HG02798 (cell line): ENCODE data around the gene RGS3.
"Not testable (repeated sequence)": the region's sequence is repeated elsewhere in the genome, so short reads cannot be mapped to it uniquely, and the experiment has no call there.

Experiments used
- ATAC-seq: cut with Tn5 transposase; IDR thresholded peaks from one replicate; pipeline ENCODE4 v1.9.1; 2021; ENCODE audit warnings: mild to moderate bottlenecking; ENCODE audit not compliant: unreplicated experiment, poor library complexity

RGS3 gene

DNA sequence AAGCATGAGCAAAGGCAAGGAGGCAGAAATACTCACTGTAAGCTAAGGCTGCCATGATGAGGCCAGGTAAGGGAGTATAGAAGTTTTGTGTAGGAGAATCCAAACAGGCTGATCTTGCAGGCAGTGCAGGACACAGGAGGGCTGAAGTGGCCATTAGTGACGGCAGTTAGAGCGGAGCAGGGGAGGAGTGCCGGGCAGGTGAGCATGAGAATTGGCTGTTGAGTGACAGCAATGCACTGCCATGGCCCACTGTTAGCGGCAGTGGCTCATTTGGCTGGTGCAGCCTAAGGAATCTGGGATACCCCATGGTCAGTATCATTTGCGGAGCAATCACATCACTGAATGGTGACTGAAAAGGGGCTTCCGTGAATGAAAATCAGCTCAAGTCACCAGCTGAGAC lies 22.8 kb downstream of the RGS3 start:
- no peak for ATAC-seq

DNA sequence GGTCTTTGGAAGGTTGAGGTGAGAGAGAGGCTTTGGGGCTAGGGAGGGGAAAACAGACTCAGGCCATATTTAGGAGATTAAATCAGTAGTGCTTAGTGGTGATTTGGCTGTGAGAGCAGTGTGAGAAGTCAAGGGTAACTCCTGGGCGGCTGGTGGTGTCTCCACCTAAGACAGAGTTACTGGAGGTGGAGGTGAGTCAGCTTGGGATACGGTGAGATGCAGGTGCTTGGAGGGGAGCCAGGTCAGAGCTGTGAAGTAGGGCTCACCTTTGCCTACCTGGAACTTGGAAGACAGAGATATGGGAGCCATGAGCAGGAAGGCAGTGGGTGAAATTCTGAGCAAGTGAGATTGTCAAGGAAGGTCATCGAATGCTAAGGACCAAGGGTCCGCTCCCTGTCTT lies 24.5 kb downstream of the RGS3 start:
- no peak for ATAC-seq

GRCh38 chr9:113488490-113488889 lies 25.0 kb downstream of the RGS3 start:
- ATAC-seq: no peak

DNA sequence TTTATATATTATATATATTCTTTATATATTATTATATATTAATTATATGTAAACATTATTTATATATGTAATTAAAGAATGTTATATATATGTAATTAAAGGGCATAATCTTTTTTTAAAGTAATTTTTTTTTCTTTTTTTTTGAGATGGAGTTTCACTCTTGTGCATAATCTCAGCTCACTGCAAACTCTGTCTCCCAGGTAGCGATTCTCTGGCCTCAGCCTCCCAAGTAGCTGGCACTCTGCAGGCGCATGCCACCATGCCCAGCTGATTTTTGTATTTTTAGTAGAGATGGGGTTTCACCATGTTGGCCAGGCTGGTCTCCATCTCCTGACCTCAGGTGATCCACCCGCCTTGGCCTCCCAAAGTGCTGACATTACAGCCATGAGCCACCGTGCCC lies 27.6 kb downstream of the RGS3 start:
- ATAC-seq: not testable (repeated sequence)

GRCh38 chr9:113492343-113493202 lies 29.0 kb downstream of the RGS3 start:
- ATAC-seq: no peak

- no peak for ATAC-seq
Observed at GRCh38 chr9:113493203-113493520, 29.6 kb downstream of the RGS3 start.

GRCh38 chr9:113495526-113495925 lies 32.0 kb downstream of the RGS3 start:
- no peak for ATAC-seq

DNA sequence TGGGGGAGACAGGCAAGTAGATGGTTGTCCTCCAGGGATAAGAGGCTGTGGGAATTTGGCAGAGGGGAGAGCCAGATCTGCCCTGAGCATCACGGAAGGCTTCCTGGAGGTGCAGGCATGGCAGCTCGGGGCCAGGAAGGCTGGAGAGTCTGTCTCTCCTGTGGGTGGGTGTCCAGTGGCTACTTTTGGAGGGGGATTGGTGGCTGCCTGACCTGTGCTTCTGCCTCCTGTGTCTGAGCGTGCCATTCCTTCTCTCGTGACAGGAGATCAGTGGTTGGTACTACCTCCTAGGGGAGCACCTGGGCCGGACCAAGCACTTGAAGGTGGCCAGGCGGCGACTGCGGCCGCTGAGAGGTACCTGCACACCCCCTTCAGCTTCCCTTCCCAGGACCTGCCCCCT lies 33.5 kb downstream of the RGS3 start:
- ATAC-seq: no peak

GRCh38 chr9:113499153-113499875 lies 35.8 kb downstream of the RGS3 start:
- ATAC-seq: no peak

GRCh38 chr9:113499876-113500497 lies 36.5 kb downstream of the RGS3 start:
- ATAC-seq: no peak

GRCh38 chr9:113501129-113501686 lies 37.7 kb downstream of the RGS3 start:
- ATAC-seq: no peak

DNA sequence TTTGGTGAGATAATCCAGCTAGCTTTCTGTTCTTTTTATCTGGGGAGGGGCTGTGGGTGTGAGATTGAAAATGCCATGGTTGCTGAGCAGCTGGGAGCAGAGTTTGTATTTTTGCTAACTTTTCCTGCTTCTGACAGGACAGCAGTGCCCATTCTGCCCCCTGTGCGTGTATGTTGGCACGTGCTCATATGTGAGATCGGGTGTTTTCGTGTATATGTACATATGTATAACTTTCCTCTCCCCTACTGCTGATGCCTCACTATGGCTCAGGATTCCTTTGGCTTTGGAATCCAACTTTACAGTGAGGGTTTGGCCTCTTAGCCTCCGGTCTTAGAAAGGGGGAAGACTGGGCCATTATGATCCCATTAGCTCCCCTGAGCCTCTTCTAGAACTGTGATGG lies 38.3 kb downstream of the RGS3 start:
- ATAC-seq: no peak

DNA sequence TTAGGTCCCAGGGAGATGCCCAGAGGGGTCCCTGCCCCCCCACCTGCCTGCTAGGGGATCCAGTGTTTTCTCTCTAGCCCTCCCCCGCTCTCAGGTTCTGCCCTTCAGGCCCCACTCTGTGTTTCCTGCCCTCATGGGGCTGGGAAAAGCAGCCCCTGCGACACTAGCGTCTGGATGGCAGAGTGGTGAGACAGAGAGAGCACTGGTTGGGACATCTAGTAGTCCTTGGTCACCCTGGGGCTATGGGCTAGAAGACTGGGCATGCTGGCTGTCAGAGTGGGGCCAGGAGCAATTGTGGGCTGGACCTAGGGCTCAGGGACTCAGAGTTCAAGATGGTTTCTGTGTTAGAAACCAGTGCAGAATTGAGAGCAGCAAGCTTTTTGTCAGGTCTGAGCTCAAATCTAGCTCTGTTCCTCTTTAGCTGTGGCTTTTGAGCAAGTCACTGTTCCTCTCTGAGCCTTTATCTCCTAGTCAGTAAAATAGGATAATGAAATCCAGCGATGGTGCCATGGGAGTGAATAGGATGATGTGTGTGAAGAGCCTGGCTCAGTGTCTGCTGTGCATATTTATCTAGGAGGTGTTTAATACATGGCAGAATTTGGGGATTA lies 39.0 kb downstream of the RGS3 start:
- no peak for ATAC-seq

DNA sequence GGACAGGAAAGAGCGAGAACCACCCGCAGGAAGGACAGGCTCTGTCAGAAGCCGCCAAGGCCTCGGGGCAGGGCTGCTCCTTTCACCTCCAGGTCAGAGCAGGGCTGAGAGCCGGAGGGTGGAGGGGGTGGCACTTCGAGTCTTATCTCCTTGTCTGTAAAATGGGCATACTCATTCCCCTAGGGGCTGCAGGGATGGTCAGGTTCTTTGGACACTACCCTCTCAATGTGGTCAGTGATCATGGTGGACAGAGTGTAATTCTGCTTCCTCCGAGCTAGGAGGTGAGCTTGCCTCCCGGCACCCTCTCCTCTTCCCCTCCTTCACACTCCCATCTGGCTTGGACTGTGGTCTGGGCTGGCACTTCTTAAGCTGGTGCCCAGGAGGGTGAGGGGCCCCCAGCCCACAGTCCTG lies 39.6 kb downstream of the RGS3 start:
- ATAC-seq: no peak

DNA sequence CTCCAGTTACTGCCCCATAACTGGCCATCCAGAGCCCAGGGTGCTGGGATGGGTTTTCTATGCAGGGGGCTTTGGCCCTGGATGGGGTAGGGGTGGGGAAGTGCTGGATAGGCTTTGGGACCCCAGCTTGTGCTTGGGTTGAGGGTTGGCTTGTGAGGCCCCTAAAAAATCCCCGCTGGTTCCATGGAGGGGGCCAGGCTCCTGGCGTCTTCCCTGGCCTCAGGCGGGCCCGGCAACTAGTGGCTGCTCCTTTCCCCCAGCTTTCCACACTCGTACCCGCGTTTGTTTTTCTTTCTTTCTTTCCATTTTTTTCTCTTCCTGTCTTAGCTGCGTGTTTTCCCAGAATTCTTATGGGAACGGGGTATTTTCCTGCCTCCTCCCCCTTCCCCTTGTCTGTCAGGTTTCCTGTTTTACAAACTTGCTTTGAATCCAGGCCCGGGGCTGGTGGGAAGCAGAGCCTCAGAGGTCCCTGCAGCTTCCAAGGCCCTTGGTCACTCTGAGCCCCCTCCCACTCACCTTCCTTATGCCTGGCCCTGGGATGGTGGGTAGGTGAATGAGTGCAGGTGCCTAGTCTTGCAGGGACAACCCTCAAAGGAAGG lies 40.2 kb downstream of the RGS3 start:
- no peak for ATAC-seq

GRCh38 chr9:113504725-113505590 lies 41.4 kb downstream of the RGS3 start:
- no peak for ATAC-seq

DNA sequence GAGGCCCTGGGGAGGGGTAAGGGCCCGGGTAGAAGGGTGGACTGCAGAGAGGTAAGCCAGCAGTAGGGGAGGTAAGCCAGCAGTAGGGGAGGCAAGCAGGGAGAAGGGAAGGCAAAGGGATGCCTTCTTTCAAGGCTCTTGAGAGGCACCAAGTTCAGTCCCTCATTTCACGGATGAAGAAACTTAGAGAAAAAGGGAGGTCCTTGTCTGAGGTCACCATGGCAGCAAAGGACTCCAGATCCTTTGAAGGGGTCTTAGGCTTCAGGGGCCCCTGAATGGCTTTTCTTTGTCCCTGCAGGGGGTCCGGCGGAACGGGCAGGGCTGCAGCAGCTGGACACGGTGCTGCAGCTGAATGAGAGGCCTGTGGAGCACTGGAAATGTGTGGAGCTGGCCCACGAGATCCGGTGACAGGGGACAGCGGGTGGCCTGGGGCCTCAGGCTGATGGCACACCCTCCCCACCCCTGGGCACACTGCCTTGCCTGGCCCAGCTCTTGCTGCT lies 42.6 kb downstream of the RGS3 start:
- ATAC-seq: no peak

GRCh38 chr9:113507256-113507655 lies 43.7 kb downstream of the RGS3 start:
- no peak for ATAC-seq

DNA sequence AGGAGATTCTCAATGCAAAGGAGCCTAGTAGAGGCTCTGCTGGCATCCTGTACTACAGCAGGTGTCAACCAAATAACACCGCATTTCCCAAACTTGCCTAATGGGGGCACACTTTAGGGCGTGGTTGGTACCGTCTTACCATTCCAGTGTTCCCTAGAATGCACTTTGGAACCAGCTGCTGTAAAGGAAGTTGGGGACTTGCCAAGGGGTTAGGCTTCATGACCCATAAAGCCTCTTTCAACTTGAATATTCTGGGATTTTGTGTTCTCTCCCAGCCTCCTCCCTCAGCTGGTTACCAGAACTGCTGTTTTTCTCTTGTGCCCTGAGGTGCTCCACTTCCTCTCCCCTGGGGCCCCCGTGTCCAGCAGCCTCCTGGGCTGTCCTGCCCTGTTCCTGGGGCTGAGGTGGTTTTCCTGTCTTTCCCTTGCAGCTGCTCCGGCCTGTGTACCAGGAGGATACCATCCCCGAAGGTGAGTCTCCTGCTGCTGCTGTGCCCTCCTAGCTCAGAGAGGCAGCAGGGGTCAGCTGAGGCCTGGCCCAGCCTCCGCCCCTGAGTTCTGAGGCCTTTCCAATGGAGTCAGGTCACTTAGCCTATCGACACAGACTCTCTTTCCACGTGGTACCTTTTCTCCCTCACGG lies 44.7 kb downstream of the RGS3 start:
- ATAC-seq: no peak
